ENCODE results near the gene MED31.

DNA sequence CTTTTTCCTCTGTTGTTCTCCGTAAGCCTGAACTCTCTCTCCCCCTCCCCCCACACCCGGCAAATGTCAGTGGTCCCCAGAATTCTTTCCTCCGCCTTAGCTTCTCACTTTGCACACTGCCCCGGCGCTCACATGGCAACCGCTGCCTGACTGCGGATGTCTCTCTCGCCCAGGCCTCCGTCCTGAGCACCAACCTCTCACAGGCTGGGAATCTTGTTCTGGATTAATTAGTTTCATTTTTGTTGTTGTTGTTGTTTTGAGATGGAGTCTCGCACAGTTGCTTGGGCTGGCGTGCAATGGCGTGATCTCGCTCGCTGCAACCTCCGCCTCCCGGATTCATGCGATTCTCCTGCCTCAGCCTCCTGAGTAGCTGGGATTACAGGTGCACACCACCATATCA, 16.8 kb upstream of the MED31 start:
- no peak for TF ChIP-seq EZH2phosphoT487 (IDR thresholded peaks at IDR 0.05; ENCODE audit: low read length)
- TF ChIP-seq, protein P1, sequence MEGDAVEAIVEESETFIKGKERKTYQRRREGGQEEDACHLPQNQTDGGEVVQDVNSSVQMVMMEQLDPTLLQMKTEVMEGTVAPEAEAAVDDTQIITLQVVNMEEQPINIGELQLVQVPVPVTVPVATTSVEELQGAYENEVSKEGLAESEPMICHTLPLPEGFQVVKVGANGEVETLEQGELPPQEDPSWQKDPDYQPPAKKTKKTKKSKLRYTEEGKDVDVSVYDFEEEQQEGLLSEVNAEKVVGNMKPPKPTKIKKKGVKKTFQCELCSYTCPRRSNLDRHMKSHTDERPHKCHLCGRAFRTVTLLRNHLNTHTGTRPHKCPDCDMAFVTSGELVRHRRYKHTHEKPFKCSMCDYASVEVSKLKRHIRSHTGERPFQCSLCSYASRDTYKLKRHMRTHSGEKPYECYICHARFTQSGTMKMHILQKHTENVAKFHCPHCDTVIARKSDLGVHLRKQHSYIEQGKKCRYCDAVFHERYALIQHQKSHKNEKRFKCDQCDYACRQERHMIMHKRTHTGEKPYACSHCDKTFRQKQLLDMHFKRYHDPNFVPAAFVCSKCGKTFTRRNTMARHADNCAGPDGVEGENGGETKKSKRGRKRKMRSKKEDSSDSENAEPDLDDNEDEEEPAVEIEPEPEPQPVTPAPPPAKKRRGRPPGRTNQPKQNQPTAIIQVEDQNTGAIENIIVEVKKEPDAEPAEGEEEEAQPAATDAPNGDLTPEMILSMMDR (IDR thresholded peaks at IDR 0.05; ENCODE audit: low read length) = no peak

All from MM.1S (cell line).